Stimulated activated CD4-positive, alpha-beta T cell treated with anti-CD3 and anti-CD28 coated beads, TNF-alpha, amount 100 ng/mL, for 48 hours (primary cell): ENCODE results near the gene CITED4.

ENCODE experiments used
- DNase-seq, 3 donors: peaks; one replicate each; pipeline ENCODE4 v3.0.0-alpha.2; 2020; ENCODE audit warnings: low read depth in 3 of 3

CITED4 gene

GRCh38 chr1:40886318-40887011 lies 24.3 kb upstream of the CITED4 start:
- no peak for DNase-seq

- no peak for DNase-seq
Measured at GRCh38 chr1:40884055-40884795, 22.1 kb upstream of the CITED4 start.

GRCh38 chr1:40880813-40881549 lies 18.8 kb upstream of the CITED4 start:
- DNase-seq, result no peak

GRCh38 chr1:40879482-40880175 lies 17.5 kb upstream of the CITED4 start:
- DNase-seq, result no peak

GRCh38 chr1:40878906-40879305 lies 16.7 kb upstream of the CITED4 start:
- no peak for DNase-seq

GRCh38 chr1:40877698-40878097 lies 15.5 kb upstream of the CITED4 start:
- DNase-seq, result no peak

- DNase-seq, result no peak
Measured at GRCh38 chr1:40876891-40877290, 14.7 kb upstream of the CITED4 start.

GRCh38 chr1:40876436-40876761 lies 14.2 kb upstream of the CITED4 start:
- DNase-seq, result no peak

- DNase-seq, result no peak
Measured at GRCh38 chr1:40873863-40874472, 11.8 kb upstream of the CITED4 start.

- no peak for DNase-seq
Measured at GRCh38 chr1:40872276-40872675, 10.1 kb upstream of the CITED4 start.

GRCh38 chr1:40870135-40870728 lies 8.1 kb upstream of the CITED4 start:
- DNase-seq, result no peak

GRCh38 chr1:40868051-40868723 lies 6.0 kb upstream of the CITED4 start:
- no peak for DNase-seq

GRCh38 chr1:40861224-40862003 lies 749 bp downstream of the CITED4 start:
- no peak for DNase-seq

GRCh38 chr1:40860706-40861223 lies 1.4 kb downstream of the CITED4 start:
- DNase-seq, result no peak

- no peak for DNase-seq
Measured at GRCh38 chr1:40858856-40859416, 3.2 kb downstream of the CITED4 start.

GRCh38 chr1:40857737-40858136 lies 4.4 kb downstream of the CITED4 start:
- DNase-seq, result no peak

- DNase-seq, result no peak
Measured at GRCh38 chr1:40856656-40857302, 5.4 kb downstream of the CITED4 start.

GRCh38 chr1:40856116-40856515 lies 6.0 kb downstream of the CITED4 start:
- DNase-seq, result no peak

GRCh38 chr1:40855513-40855912 lies 6.7 kb downstream of the CITED4 start:
- DNase-seq, result no peak
